ENCODE measurements around the gene TMEM135.

The TMEM135 gene

GRCh38 chr11:87353771-87354345, 316.1 kb downstream of the TMEM135 start:
- no peaks in the 10 kb centered on the region for H3K36me3 ChIP-seq (ENCODE audit: insufficient read depth, low read length)
- H3K4me2 ChIP-seq (ENCODE audit: low read length), result no peak overlapping the region
- H3K27ac ChIP-seq (ENCODE audit: low read depth, low read length, poor library complexity, severe bottlenecking), result no peak overlapping the region
- H3K9me3 ChIP-seq (ENCODE audit: low read length), result no peaks in the 10 kb centered on the region
- TF ChIP-seq EZH2 (IDR thresholded peaks at IDR 0.05; ENCODE audit: borderline replicate concordance, low read length), result no peak
- TF ChIP-seq CTCF (IDR thresholded peaks at IDR 0.05; ENCODE audit: low read length), result no peak
- H3K9ac ChIP-seq (ENCODE audit: low read length), result no peak overlapping the region
- no peaks in the 10 kb centered on the region for H3F3A ChIP-seq (ENCODE audit: insufficient read depth, low read length)
- no peaks in the 10 kb centered on the region for H3K9me2 ChIP-seq (ENCODE audit: low read depth, low read length)
- H2AFZ ChIP-seq (ENCODE audit: low read length), result no peak overlapping the region
- no peaks in the 10 kb centered on the region for H3K79me2 ChIP-seq (ENCODE audit: insufficient read depth, low read length)
- H3K27me3 ChIP-seq (ENCODE audit: insufficient read depth, low read length), result no peaks in the 10 kb centered on the region
- no peaks in the 10 kb centered on the region for H4K20me1 ChIP-seq (ENCODE audit: insufficient read depth, low read length)
- H3K4me1 ChIP-seq (ENCODE audit: insufficient read depth, low read length, severe bottlenecking), result no peaks in the 10 kb centered on the region
- H3K4me3 ChIP-seq (ENCODE audit: low read depth, low read length, poor library complexity, severe bottlenecking), result no peak overlapping the region

GRCh38 chr11:87355596-87355995, 317.9 kb downstream of the TMEM135 start:
- Histone ChIP-seq H3K9ac (ENCODE audit: low read length) (no peak overlapping the region), H3K4me1 (ENCODE audit: insufficient read depth, low read length, severe bottlenecking) (peaks cover 5% of the 10 kb centered on the region), H2AFZ (ENCODE audit: low read length) (no peak overlapping the region), H3K79me2 (ENCODE audit: insufficient read depth, low read length) (no peaks in the 10 kb centered on the region), H4K20me1 (ENCODE audit: insufficient read depth, low read length) (no peaks in the 10 kb centered on the region), H3K4me2 (ENCODE audit: low read length) (no peak overlapping the region), H3K27me3 (ENCODE audit: insufficient read depth, low read length) (no peaks in the 10 kb centered on the region), H3K9me3 (ENCODE audit: low read length) (no peaks in the 10 kb centered on the region), H3K9me2 (ENCODE audit: low read depth, low read length) (no peaks in the 10 kb centered on the region), H3K4me3 (ENCODE audit: low read depth, low read length, poor library complexity, severe bottlenecking) (no peak overlapping the region), H3F3A (ENCODE audit: insufficient read depth, low read length) (no peaks in the 10 kb centered on the region), H3K27ac (ENCODE audit: low read depth, low read length, poor library complexity, severe bottlenecking) (no peak overlapping the region), H3K36me3 (ENCODE audit: insufficient read depth, low read length) (no peaks in the 10 kb centered on the region)
- TF ChIP-seq EZH2 (IDR thresholded peaks at IDR 0.05; ENCODE audit: borderline replicate concordance, low read length) (no peak), CTCF (IDR thresholded peaks at IDR 0.05; ENCODE audit: low read length) (no peak)

- Histone ChIP-seq H3K4me2 (ENCODE audit: low read length) (no peak overlapping the region), H3K27me3 (ENCODE audit: insufficient read depth, low read length) (no peaks in the 10 kb centered on the region), H3K27ac (ENCODE audit: low read depth, low read length, poor library complexity, severe bottlenecking) (no peak overlapping the region), H3F3A (ENCODE audit: insufficient read depth, low read length) (no peaks in the 10 kb centered on the region), H3K79me2 (ENCODE audit: insufficient read depth, low read length) (no peaks in the 10 kb centered on the region), H3K9me2 (ENCODE audit: low read depth, low read length) (no peaks in the 10 kb centered on the region), H4K20me1 (ENCODE audit: insufficient read depth, low read length) (no peaks in the 10 kb centered on the region), H3K4me1 (ENCODE audit: insufficient read depth, low read length, severe bottlenecking) (peaks cover 5% of the 10 kb centered on the region), H3K9me3 (ENCODE audit: low read length) (no peaks in the 10 kb centered on the region), H2AFZ (ENCODE audit: low read length) (no peak overlapping the region), H3K36me3 (ENCODE audit: insufficient read depth, low read length) (no peaks in the 10 kb centered on the region), H3K4me3 (ENCODE audit: low read depth, low read length, poor library complexity, severe bottlenecking) (no peak overlapping the region), H3K9ac (ENCODE audit: low read length) (no peak overlapping the region)
- TF ChIP-seq CTCF (IDR thresholded peaks at IDR 0.05; ENCODE audit: low read length), result no peak
- TF ChIP-seq EZH2 (IDR thresholded peaks at IDR 0.05; ENCODE audit: borderline replicate concordance, low read length), result no peak
Measured at GRCh38 chr11:87356428-87356827, 318.7 kb downstream of the TMEM135 start.
